ENCODE measurements around the gene INCENP. TPM values are rescaled to one million over a fixed set of nuclear protein-coding genes. Genes with fewer than 3 reads are reported as not detected.

The INCENP gene
- total and polyA plus RNA-seq, 8 donors = 2.6 to 32.1 (median 5.1) TPM

DNA sequence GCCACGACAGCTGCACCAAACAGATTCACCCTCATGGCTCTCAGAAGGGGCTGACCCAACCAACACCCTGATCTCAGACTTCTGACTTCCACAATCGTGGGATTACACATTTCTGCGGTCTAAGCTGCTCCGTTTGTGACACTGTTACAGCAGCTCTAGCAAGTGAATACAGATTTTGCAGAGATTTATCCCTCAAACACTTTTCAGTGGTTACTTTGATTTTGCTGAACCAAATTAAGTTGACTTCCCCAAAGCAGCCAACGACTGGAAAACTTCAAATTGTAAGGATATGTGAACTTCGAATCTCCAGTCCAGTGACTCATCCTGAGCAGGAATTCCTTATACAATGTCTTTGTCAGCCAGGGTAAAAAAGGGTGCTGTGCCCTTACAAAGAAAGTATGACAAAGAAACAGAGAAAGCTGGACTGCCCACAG lies 14.8 kb upstream of the INCENP start:
- no peak for DNase-seq
- 59 to 69% (median 64%) methylated on average over 6 of the region's 6 CpGs for WGBS, 5 donors
- TF ChIP-seq POLR2A (IDR thresholded peaks at IDR 0.05) (no peak), EP300 (IDR thresholded peaks at IDR 0.05) (no peak)
- Histone ChIP-seq H3K4me1 (peaks cover 12 to 45% (median 26%) of the 10 kb centered on the region in 4 donors), H3K4me3 (no peak overlapping the region), H3K36me3 (no peaks in the 10 kb centered on the region), H3K27me3 (no peaks in the 10 kb centered on the region), H3K9me3 (no peaks in the 10 kb centered on the region), H3K27ac (no peak overlapping the region)
- intact Hi-C loops (cut with DNase I; ENCODE audit: low total_unique reads) = loop anchor here (10.0 kb wide), 1 partner anchor 304 kb away; no protein-coding TSS in a partner anchor

DNA sequence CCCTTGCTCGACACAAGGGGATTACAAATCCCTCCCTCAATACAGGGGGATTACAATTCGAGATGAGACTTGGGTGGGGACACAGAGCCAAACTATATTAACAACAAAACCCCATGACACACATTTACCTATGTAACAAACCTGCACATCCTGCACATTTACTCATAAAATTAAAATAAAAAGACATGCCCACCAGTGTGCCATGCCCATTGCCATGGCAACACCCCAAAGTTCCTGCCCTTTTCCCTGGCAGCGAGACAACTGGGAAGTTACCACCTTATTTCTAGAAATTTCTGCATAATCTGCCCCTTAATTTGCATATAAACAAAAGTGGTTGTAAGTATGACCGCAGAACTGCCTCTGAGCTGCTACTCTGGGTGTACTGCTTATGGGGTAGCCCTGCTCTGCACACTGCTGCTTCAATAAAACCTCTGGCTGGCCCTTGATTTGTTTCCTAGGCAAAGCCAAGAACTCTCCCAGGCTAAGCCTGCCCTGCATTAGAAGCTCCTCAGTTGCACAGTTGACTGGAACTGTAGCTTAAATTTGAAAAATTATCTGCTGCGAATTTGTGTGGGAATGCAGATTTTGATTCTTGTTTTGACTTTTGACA lies 8.6 kb upstream of the INCENP start:
- H3K9me3 ChIP-seq = peaks cover 0 to 6% (median 0%) of the 10 kb centered on the region in 4 donors
- no peak overlapping the region for H3K4me3 ChIP-seq
- no peaks in the 10 kb centered on the region for H3K27me3 ChIP-seq
- no peak for DNase-seq
- H3K27ac ChIP-seq = no peak overlapping the region
- intact Hi-C loops (cut with DNase I; ENCODE audit: low total_unique reads) = no loop called here
- no peaks in the 10 kb centered on the region for H3K36me3 ChIP-seq
- WGBS, 5 donors = 58 to 80% (median 72%) methylated on average over 5 of the region's 5 CpGs
- H3K4me1 ChIP-seq = peaks cover 0 to 12% (median 9%) of the 10 kb centered on the region in 4 donors
- TF ChIP-seq POLR2A (IDR thresholded peaks at IDR 0.05) = no peak
- TF ChIP-seq, protein P1, sequence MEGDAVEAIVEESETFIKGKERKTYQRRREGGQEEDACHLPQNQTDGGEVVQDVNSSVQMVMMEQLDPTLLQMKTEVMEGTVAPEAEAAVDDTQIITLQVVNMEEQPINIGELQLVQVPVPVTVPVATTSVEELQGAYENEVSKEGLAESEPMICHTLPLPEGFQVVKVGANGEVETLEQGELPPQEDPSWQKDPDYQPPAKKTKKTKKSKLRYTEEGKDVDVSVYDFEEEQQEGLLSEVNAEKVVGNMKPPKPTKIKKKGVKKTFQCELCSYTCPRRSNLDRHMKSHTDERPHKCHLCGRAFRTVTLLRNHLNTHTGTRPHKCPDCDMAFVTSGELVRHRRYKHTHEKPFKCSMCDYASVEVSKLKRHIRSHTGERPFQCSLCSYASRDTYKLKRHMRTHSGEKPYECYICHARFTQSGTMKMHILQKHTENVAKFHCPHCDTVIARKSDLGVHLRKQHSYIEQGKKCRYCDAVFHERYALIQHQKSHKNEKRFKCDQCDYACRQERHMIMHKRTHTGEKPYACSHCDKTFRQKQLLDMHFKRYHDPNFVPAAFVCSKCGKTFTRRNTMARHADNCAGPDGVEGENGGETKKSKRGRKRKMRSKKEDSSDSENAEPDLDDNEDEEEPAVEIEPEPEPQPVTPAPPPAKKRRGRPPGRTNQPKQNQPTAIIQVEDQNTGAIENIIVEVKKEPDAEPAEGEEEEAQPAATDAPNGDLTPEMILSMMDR (IDR thresholded peaks at IDR 0.05) = no peak
- no peak for TF ChIP-seq POLR2AphosphoS5 (IDR thresholded peaks at IDR 0.05)

- Histone ChIP-seq H3K9me3 (peaks cover 0 to 6% (median 0%) of the 10 kb centered on the region in 4 donors), H3K36me3 (no peaks in the 10 kb centered on the region), H3K4me1 (peaks cover 0 to 12% (median 9%) of the 10 kb centered on the region in 4 donors), H3K27ac (no peak overlapping the region), H3K27me3 (no peaks in the 10 kb centered on the region), H3K4me3 (no peak overlapping the region)
- TF ChIP-seq EP300 (IDR thresholded peaks at IDR 0.05) = no peak
- TF ChIP-seq, protein P1 (IDR thresholded peaks at IDR 0.05) = no peak
- no peak for TF ChIP-seq POLR2A (IDR thresholded peaks at IDR 0.05)
- TF ChIP-seq POLR2AphosphoS5 (IDR thresholded peaks at IDR 0.05) = no peak
- no peak for DNase-seq
- WGBS, 5 donors = 48 to 92% (median 71%) methylated on average over 2 of the region's 2 CpGs
- intact Hi-C loops (cut with DNase I; ENCODE audit: low total_unique reads) = no loop called here
These were observed 7.4 kb upstream of the INCENP start for GRCh38 chr11:62116451-62116850.

DNA sequence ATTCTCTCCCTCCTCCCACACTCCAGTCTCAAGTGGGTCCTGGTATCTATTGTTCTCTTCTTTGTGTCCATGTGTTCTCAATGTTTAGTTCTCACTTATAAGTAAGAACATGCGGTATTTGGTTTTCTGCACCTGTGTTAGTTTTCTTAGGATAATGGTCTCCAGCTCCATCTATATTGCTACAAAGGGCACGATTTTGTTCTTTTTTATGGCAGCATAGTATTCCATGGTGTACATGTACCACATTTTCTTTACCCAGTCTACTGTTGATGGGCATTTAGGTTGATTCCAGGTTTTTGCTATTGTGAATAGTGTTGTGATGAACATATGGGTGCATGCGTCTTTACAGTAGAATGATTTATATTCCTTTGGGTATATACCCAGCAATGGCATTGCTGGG lies 4.2 kb upstream of the INCENP start:
- 67 to 85% (median 83%) methylated on average over 3 of the region's 3 CpGs for WGBS, 5 donors
- DNase-seq = no peak
- H3K36me3 ChIP-seq = no peaks in the 10 kb centered on the region
- no peak overlapping the region for H3K4me3 ChIP-seq
- TF ChIP-seq EP300 (IDR thresholded peaks at IDR 0.05) = no peak
- no peak for TF ChIP-seq POLR2AphosphoS5 (IDR thresholded peaks at IDR 0.05)
- TF ChIP-seq, protein P1 (IDR thresholded peaks at IDR 0.05) = no peak
- no peak for TF ChIP-seq POLR2A (IDR thresholded peaks at IDR 0.05)
- H3K27ac ChIP-seq = no peak overlapping the region
- no peaks in the 10 kb centered on the region for H3K27me3 ChIP-seq
- intact Hi-C loops (cut with DNase I; ENCODE audit: low total_unique reads) = no loop called here
- peaks cover under 1 to 12% (median 5%) of the 10 kb centered on the region in 4 donors for H3K4me1 ChIP-seq
- peaks cover 0 to 6% (median 0%) of the 10 kb centered on the region in 4 donors for H3K9me3 ChIP-seq

DNA sequence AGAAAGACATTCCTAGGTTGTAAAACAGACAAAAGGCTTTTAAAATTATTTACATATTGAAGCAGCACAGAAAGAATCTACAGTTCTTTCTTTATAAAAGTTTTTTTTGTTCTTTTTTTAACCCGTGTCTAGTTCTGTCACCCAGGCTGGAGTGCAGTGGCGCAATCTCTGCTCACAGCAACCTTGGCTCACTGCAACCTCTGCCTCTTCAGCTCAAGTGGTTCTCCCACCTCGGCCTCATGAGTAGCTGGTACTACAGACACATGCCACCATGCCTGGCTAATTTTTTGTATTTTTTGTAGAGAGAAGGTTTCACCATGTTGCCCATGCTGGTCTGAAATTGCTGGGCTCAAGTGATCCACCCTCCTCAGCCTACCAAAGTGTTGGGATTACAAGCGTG lies 3.8 kb upstream of the INCENP start:
- Histone ChIP-seq H3K27me3 (no peaks in the 10 kb centered on the region), H3K4me1 (peaks cover 5 to 16% (median 9%) of the 10 kb centered on the region in 4 donors), H3K9me3 (peaks cover 0 to 6% (median 0%) of the 10 kb centered on the region in 4 donors), H3K4me3 (no peak overlapping the region), H3K27ac (no peak overlapping the region), H3K36me3 (no peaks in the 10 kb centered on the region)
- TF ChIP-seq, protein P1 (IDR thresholded peaks at IDR 0.05) = no peak
- TF ChIP-seq EP300 (IDR thresholded peaks at IDR 0.05) (no peak), POLR2AphosphoS5 (IDR thresholded peaks at IDR 0.05) (no peak), POLR2A (IDR thresholded peaks at IDR 0.05) (no peak)
- intact Hi-C loops (cut with DNase I; ENCODE audit: low total_unique reads) = no loop called here
- no peak for DNase-seq
- 73 to 89% (median 80%) methylated on average over 4 of the region's 4 CpGs for WGBS, 5 donors

Data from stomach (tissue), 9 donors.